ENCODE data around the gene CACFD1. TPM values are rescaled to one million over a fixed set of nuclear protein-coding genes. Genes with fewer than 3 reads are reported as not detected.

The CACFD1 gene
- total and polyA plus RNA-seq, 2 of the 13 experiments (the other 11 are each of a cell fraction or from before 2014, with no cell fraction given) = 13.8 to 14.6 TPM

DNA sequence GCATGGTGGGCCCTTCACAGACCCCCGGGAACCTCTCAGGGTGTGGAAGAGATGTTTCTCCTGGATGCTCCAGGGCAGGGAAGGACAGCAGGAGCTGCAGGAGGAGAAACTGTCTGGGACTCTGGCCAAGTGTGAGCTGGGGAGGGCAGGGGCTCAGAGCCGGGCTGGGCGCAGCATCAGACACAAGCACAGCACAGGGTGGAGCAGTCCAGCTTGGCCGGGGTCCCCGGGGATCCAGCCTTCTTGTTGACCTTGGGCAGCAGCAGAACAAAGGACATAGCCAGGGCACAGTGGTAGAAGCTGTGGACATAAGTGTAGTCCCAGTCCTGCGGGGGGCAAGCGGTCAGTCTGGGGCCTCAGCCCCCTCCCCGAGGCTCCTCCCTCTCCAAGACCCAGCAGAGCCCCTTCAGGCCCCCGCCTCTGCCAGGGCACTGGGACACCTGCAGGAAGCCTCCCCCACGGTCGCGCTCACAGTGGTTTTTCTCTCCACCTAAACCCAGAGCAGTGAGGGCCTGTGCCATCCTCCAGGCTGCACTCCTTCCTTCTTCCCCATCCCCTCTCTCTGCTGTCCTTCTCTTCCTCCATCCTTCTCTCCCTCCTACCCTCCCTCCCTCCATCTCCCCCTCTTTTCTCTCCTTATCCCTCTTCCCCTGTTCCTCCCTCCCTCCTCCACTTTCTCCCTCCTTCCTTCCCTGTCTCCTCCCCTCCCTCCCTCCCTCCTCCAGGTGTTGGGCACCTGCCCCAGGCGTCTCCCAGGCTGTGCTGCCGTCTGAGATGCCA, 54.9 kb downstream of the CACFD1 start (continued):
- TF ChIP-seq, protein P1, sequence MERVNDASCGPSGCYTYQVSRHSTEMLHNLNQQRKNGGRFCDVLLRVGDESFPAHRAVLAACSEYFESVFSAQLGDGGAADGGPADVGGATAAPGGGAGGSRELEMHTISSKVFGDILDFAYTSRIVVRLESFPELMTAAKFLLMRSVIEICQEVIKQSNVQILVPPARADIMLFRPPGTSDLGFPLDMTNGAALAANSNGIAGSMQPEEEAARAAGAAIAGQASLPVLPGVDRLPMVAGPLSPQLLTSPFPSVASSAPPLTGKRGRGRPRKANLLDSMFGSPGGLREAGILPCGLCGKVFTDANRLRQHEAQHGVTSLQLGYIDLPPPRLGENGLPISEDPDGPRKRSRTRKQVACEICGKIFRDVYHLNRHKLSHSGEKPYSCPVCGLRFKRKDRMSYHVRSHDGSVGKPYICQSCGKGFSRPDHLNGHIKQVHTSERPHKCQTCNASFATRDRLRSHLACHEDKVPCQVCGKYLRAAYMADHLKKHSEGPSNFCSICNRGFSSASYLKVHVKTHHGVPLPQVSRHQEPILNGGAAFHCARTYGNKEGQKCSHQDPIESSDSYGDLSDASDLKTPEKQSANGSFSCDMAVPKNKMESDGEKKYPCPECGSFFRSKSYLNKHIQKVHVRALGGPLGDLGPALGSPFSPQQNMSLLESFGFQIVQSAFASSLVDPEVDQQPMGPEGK (CRISPR knock-in tag; IDR thresholded peaks at IDR 0.05) = peak; percentile 50; the same call in 1 of the 2 replicates
- TF ChIP-seq NFATC3 (CRISPR knock-in tag; IDR thresholded peaks at IDR 0.05) (no peak), FOXA3 (CRISPR knock-in tag; IDR thresholded peaks at IDR 0.05) (0 out of 2 replicates have a peak, but pooled peaks have one; percentile 16), SOX13 (IDR thresholded peaks at IDR 0.05) (no peak), SOX13 (CRISPR knock-in tag; conservative IDR thresholded peaks at IDR 0.05 in 1 of 2, IDR thresholded peaks at IDR 0.05 in 1 of 2) (0 out of 4 replicates have a peak, but pooled peaks of 1 of the 2 experiments have one; percentile 23), MYNN (CRISPR knock-in tag; IDR thresholded peaks at IDR 0.05; ENCODE audit: low read depth) (no peak), HNRNPL (IDR thresholded peaks at IDR 0.05; ENCODE audit: low read depth, low read length) (0 out of 2 replicates have a peak, but pooled peaks have one; percentile 39), MAF1 (CRISPR knock-in tag; IDR thresholded peaks at IDR 0.05; ENCODE audit: borderline replicate concordance) (no peak), IRF1 (CRISPR knock-in tag; IDR thresholded peaks at IDR 0.05; ENCODE audit: low read depth) (no peak), ELF3 (CRISPR knock-in tag; IDR thresholded peaks at IDR 0.05) (no peak)
- TF ChIP-seq, protein P2, sequence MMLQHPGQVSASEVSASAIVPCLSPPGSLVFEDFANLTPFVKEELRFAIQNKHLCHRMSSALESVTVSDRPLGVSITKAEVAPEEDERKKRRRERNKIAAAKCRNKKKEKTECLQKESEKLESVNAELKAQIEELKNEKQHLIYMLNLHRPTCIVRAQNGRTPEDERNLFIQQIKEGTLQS (CRISPR knock-in tag; IDR thresholded peaks at IDR 0.05) = no peak

All from HepG2 (cell line).